Keratinocyte (primary cell): ENCODE data around the gene PLEKHB2. TPM values are rescaled to one million over a fixed set of nuclear protein-coding genes. Genes with fewer than 3 reads are reported as not detected.
"Not testable (repeated sequence)": the region's sequence is repeated elsewhere in the genome, so short reads cannot be mapped to it uniquely, and the experiment has no call there.

Experiments used
- DNase-seq: peaks from one replicate; pipeline ENCODE4 v3.0.0-alpha.2; 2011; ENCODE audit warnings: low read depth, missing footprints, low spot score
- FAIRE-seq: peaks from 2 replicates; lab custom pipeline; 2011; peaks lifted over from hg19 to GRCh38; lab: Jason Lieb, UNC
- H2AFZ ChIP-seq: 2 replicates; pipeline ENCODE4 v1.6.0; 2012; ENCODE audit warnings: low read length, control low read depth, inconsistent platforms; ENCODE audit not compliant: control insufficient read depth
- H3K27ac ChIP-seq: 2 replicates; pipeline ENCODE4 v1.5.1; 2011; ENCODE audit warnings: low read length; ENCODE audit not compliant: control insufficient read depth, insufficient read depth
- H3K27me3 ChIP-seq: 3 replicates; pipeline ENCODE4 v1.6.0; 2011; ENCODE audit warnings: low read length; ENCODE audit not compliant: control insufficient read depth, insufficient read depth; ENCODE audit errors: extremely low read depth
- H3K36me3 ChIP-seq, 2 experiments: 2 replicates in 1 of 2; 3 replicates in 1 of 2; pipeline ENCODE4 v1.5.1; 2011; ENCODE audit warnings: low read length in 2 of 2, mild to moderate bottlenecking in 1 of 2; ENCODE audit not compliant: control insufficient read depth in 2 of 2, insufficient read depth in 2 of 2; ENCODE audit errors: extremely low read depth in 1 of 2
- H3K4me1 ChIP-seq: 3 replicates; pipeline ENCODE4 v1.5.1; 2011; ENCODE audit warnings: low read length; ENCODE audit not compliant: control insufficient read depth, insufficient read depth; ENCODE audit errors: extremely low read depth
- H3K4me2 ChIP-seq: 3 replicates; pipeline ENCODE4 v1.6.0; 2011; ENCODE audit warnings: low read depth, low read length; ENCODE audit not compliant: control insufficient read depth, insufficient read depth; ENCODE audit errors: extremely low read depth
- H3K4me3 ChIP-seq, 3 experiments: fragments of 200-600 bp in 1 of 3; sonication (generic) in 1 of 3; 2 replicates in 2 of 3; 3 replicates in 1 of 3; pipeline ENCODE4 v1.5.1; 2011 to 2016; ENCODE audit warnings: low read length in 3 of 3, mild to moderate bottlenecking in 3 of 3, control low read depth in 2 of 3, inconsistent platforms in 1 of 3, low read depth in 1 of 3, mixed read lengths in 1 of 3, mixed run types in 1 of 3, moderate library complexity in 1 of 3; ENCODE audit not compliant: control insufficient read depth in 2 of 3, insufficient read depth in 2 of 3; ENCODE audit errors: extremely low read depth in 1 of 3
- H3K79me2 ChIP-seq: 2 replicates; pipeline ENCODE4 v1.6.0; 2012; ENCODE audit warnings: low read length; ENCODE audit not compliant: control insufficient read depth, insufficient read depth
- H3K9ac ChIP-seq: 3 replicates; pipeline ENCODE4 v1.6.0; 2011; ENCODE audit warnings: low read length; ENCODE audit not compliant: control insufficient read depth, insufficient read depth; ENCODE audit errors: extremely low read depth
- H3K9me1 ChIP-seq: 3 replicates; pipeline ENCODE4 v1.6.0; 2011; ENCODE audit warnings: low read length; ENCODE audit not compliant: control insufficient read depth, insufficient read depth; ENCODE audit errors: extremely low read depth
- H3K9me3 ChIP-seq: 2 replicates; pipeline ENCODE4 v1.5.1; 2012; ENCODE audit warnings: low read depth, low read length; ENCODE audit not compliant: control insufficient read depth
- H4K20me1 ChIP-seq: 3 replicates; pipeline ENCODE4 v1.6.0; 2011; ENCODE audit warnings: low read length; ENCODE audit not compliant: control insufficient read depth, insufficient read depth; ENCODE audit errors: extremely low read depth
- dilution Hi-C: fragments of 300-500 bp; cut with MboI; formaldehyde crosslinking; loops from one replicate; pipeline ENCODE4 v1.7.0; 2020; ENCODE audit warnings: low sequenced_read_pairs; ENCODE audit not compliant: extremely low pct_ligation_motif_present
- polyA plus RNA-seq, 5 experiments: library from polyadenylated mRNA; depleted of rRNA in 3 of 5; stranded (reverse) in 3 of 5; stranded (forward) in 1 of 5; unstranded in 1 of 5; fragments of >200 nt; gene quantifications; 1 replicate in 1 of 5; 2 replicates in 3 of 5; 3 replicates in 1 of 5; pipeline versions ENCODE4 v1.2.1 to v1.2.3, GENCODE V29; 2011 to 2012; ENCODE audit warnings: missing spikeins in 2 of 5, low read depth in 1 of 5, low replicate concordance in 1 of 5

PLEKHB2 gene
- polyA plus RNA-seq, 1 donor (not counting 4 experiments of a cell fraction or from before 2014, with no cell fraction given) = 77.0 TPM

DNA sequence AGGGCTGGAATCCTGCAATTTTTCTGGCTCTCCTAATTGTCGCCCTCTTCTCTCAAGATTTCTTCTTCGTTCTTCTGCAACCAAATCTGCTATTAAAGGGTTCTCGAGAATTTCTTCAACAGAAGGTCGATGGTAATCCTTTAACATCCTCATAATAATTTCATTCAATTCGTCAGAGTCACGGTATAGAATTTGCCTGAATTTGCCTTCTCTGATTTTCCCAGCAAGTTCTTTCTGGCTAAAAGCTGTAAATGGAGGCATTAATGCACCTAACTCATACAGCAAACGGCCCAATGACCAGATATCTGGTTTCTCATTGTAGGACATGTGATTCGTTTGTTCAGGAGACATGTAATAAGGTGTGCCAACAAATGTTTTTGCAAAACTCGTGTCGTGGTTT is 72.9 kb downstream of the PLEKHB2 start:
- H3K36me3 ChIP-seq, H3K9me1 ChIP-seq, H3K4me2 ChIP-seq, H2AFZ ChIP-seq, H3K9me3 ChIP-seq, DNase-seq, H3K9ac ChIP-seq, H3K27ac ChIP-seq, H3K79me2 ChIP-seq, H4K20me1 ChIP-seq, H3K4me3 ChIP-seq, H3K4me1 ChIP-seq, FAIRE-seq, dilution Hi-C loops, H3K27me3 ChIP-seq: not testable (repeated sequence)

DNA sequence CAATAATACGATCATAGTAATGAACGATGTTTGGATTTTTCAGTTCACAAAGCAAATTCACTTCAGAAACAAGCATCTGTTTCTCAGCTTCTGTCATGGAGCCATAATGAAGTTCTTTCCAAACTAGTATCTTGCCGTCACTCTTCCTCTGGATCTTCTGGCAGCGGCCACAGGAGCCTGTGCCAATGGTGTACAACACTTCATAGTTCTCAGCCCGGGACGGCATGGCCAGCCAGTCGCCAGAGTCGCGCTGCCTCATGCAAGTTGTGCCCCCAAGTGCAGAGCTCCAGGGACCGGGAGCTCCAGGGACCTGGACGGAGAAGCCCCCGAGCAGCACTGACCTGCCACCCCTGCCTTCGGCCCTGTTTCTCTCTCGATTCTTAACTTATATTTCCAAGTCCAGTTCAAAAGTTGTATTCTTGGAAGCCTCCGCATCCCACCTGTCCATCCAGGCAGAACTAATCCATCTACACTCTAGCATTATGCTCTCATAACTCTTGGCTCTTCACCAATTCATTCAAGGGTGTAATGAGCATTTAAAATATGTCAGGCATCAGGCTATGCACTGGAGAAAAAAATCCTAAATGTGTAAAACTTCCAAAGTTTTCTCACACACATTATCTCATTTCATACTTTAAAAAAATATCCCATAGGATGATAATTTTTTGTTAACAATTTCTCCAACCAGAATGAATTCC is 73.7 kb downstream of the PLEKHB2 start:
- H3K4me1 ChIP-seq, H3K27ac ChIP-seq, H3K9me3 ChIP-seq, dilution Hi-C loops, H3K9ac ChIP-seq, H4K20me1 ChIP-seq, H2AFZ ChIP-seq, H3K9me1 ChIP-seq, H3K36me3 ChIP-seq, DNase-seq, H3K27me3 ChIP-seq, H3K4me3 ChIP-seq, FAIRE-seq, H3K4me2 ChIP-seq, H3K79me2 ChIP-seq: not testable (repeated sequence)

DNA sequence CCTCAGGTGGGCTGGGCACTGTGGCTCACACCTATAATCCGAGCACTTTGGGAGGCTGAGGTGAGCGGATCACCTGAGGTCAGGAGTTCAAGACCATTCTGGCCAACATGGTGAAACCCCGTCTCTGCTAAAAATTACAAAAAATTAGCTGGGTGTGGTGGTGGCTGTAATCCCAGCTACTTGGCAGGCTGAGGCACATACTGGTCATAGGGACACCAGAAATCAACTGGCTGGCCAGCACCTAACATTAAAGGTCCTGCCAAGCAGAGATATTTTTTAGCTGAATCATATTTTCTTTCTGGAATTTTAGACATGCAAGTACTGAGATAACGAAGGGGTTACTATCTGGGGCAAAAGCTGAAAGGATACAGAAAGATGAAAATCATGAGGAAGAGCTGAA is 76.3 kb downstream of the PLEKHB2 start:
- H3K9me3 ChIP-seq, H3K27ac ChIP-seq, H3K79me2 ChIP-seq, DNase-seq, H3K36me3 ChIP-seq, dilution Hi-C loops, H2AFZ ChIP-seq, H3K9me1 ChIP-seq, H4K20me1 ChIP-seq, H3K4me2 ChIP-seq, H3K4me3 ChIP-seq, H3K4me1 ChIP-seq, H3K27me3 ChIP-seq, FAIRE-seq, H3K9ac ChIP-seq: not testable (repeated sequence)

DNA sequence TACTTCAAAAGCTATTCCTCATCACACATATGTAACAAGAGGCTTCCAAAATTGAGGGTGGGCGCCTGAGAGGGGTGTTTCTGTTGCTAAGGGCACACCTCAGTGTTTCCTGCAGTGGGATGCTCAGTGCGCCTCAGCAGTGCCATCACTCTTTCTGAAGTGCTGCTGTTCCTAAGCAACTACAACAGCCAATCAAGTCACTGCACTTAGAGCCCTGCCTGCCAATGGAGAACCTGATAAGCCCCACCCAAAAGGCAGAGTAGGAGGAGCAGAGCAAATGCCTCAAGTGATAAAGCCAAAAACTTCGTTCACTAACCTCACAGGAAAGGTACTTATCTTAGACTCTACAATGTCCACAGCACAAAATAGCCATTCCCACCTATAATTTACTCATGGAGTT is 88.3 kb downstream of the PLEKHB2 start:
- H3K4me1 ChIP-seq, DNase-seq, H3K27me3 ChIP-seq, H3K9me1 ChIP-seq, H4K20me1 ChIP-seq, H3K27ac ChIP-seq, dilution Hi-C loops, H3K4me2 ChIP-seq, H3K9me3 ChIP-seq, H3K4me3 ChIP-seq, H3K79me2 ChIP-seq, H3K9ac ChIP-seq, H3K36me3 ChIP-seq, H2AFZ ChIP-seq, FAIRE-seq: not testable (repeated sequence)

DNA sequence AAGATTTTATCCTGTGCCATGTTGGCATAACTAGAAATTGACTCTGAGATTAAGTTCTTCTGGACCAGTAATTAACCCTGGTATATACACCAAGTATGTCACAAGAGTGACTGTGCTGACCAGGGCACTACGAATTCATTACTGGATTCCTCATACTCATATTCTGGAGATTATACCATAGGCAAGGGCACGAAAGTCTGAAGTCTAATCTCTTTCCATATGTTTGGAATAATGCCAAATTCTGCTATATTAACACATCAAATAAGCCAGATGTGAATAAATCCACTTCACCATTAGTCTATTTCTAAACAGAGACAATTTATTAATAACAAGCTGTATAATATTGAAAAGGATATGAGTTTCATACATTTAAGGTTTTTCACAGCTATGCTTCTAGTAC is 91.0 kb downstream of the PLEKHB2 start:
- dilution Hi-C loops, H3K9me1 ChIP-seq, H4K20me1 ChIP-seq, H3K36me3 ChIP-seq, H3K79me2 ChIP-seq, H3K9me3 ChIP-seq, H2AFZ ChIP-seq, DNase-seq, H3K4me2 ChIP-seq, H3K4me3 ChIP-seq, FAIRE-seq, H3K27me3 ChIP-seq, H3K9ac ChIP-seq, H3K27ac ChIP-seq, H3K4me1 ChIP-seq: not testable (repeated sequence)
